ENCODE data around the gene DENR.
A peak's percentile ranks its signal among the peaks of the same experiment; 100 is the strongest.
"Not testable (repeated sequence)": the region's sequence is repeated elsewhere in the genome, so short reads cannot be mapped to it uniquely, and the experiment has no call there.

Gene DENR

GRCh38 chr12:122752464-122753318, at the start of gene DENR:
TSS of gene DENR (plus strand) at chr12:122752824. CDS start at chr12:122753702, 878 bp downstream.
- peak; percentile 98 to 99 (median 98) for DNase-seq

GRCh38 chr12:122702890-122703611, 49.6 kb upstream of the DENR start, which contains the start of gene HCAR2:
TSS of gene HCAR2 (minus strand) at chr12:122703357. CDS start at chr12:122703283, 74 bp downstream.
- not testable (repeated sequence) for DNase-seq

- not testable (repeated sequence) for DNase-seq
These were observed 48.8 kb upstream of the DENR start for GRCh38 chr12:122703841-122704240.

GRCh38 chr12:122709287-122709686, 43.3 kb upstream of the DENR start:
- not testable (repeated sequence) for DNase-seq

- DNase-seq, result not testable (repeated sequence)
These were observed 42.3 kb upstream of the DENR start for GRCh38 chr12:122710341-122710740.

- DNase-seq, result not testable (repeated sequence)
These were observed 41.4 kb upstream of the DENR start for GRCh38 chr12:122711266-122711665.

GRCh38 chr12:122713491-122714188, 39.0 kb upstream of the DENR start:
- DNase-seq, result not testable (repeated sequence)

GRCh38 chr12:122715211-122715610, 37.4 kb upstream of the DENR start:
- DNase-seq, result not testable (repeated sequence)

GRCh38 chr12:122716658-122717057, 36.0 kb upstream of the DENR start, which contains the start of gene HCAR3:
TSS of gene HCAR3 (minus strand) at chr12:122716811. CDS start at chr12:122716737, 74 bp downstream.
- DNase-seq, result not testable (repeated sequence)

GRCh38 chr12:122721057-122721545, 31.5 kb upstream of the DENR start:
- no peak for DNase-seq

GRCh38 chr12:122722387-122722786, 30.2 kb upstream of the DENR start:
- no peak for DNase-seq

- no peak for DNase-seq
These were observed 27.9 kb upstream of the DENR start for GRCh38 chr12:122724641-122725243.

- no peak for DNase-seq
These were observed 27.1 kb upstream of the DENR start for GRCh38 chr12:122725452-122726079.

GRCh38 chr12:122726080-122726558, 26.5 kb upstream of the DENR start:
- no peak for DNase-seq

GRCh38 chr12:122729583-122730214, 22.9 kb upstream of the DENR start:
- DNase-seq, result no peak

GRCh38 chr12:122730215-122731014, 22.2 kb upstream of the DENR start, which contains the start of gene HCAR1:
TSS of gene HCAR1 (minus strand) at chr12:122730844. CDS start at chr12:122730339, 505 bp downstream.
- no peak for DNase-seq

- DNase-seq, result no peak
These were observed 20.5 kb upstream of the DENR start for GRCh38 chr12:122732170-122732569.

GRCh38 chr12:122732611-122733010, 20.0 kb upstream of the DENR start:
- DNase-seq, result no peak

GRCh38 chr12:122738571-122738970, 14.1 kb upstream of the DENR start:
- DNase-seq, result no peak

GRCh38 chr12:122740351-122740750, 12.3 kb upstream of the DENR start:
- no peak for DNase-seq

Measured in activated CD4-positive, CD25-positive, alpha-beta regulatory T cell (primary cell).